Hematopoietic multipotent progenitor cell treated with erythropoietin and hydrocortisone succinate and interleukin-3 and kit ligand, for 17 days (in vitro differentiated cells): ENCODE measurements around the gene IL1RAPL1.

Experiments
- DNase-seq: peaks from one replicate; pipeline ENCODE4 v3.0.0-alpha.2; 2015; ENCODE audit warnings: low spot score

Gene IL1RAPL1

GRCh38 chrX:29903360-29903759 lies 1316.1 kb downstream of the IL1RAPL1 start:
- no peak for DNase-seq

- DNase-seq = no peak
These were observed 1324.4 kb downstream of the IL1RAPL1 start for GRCh38 chrX:29911673-29912072.

GRCh38 chrX:29913647-29914046 lies 1326.4 kb downstream of the IL1RAPL1 start:
- no peak for DNase-seq

GRCh38 chrX:29922607-29923006 lies 1335.4 kb downstream of the IL1RAPL1 start:
- DNase-seq = no peak

GRCh38 chrX:29926056-29926455 lies 1338.8 kb downstream of the IL1RAPL1 start:
- DNase-seq = no peak

GRCh38 chrX:29926659-29927058 lies 1339.4 kb downstream of the IL1RAPL1 start:
- DNase-seq = no peak

- no peak for DNase-seq
These were observed 1348.2 kb downstream of the IL1RAPL1 start for GRCh38 chrX:29935455-29935854.

- DNase-seq = no peak
These were observed 1353.5 kb downstream of the IL1RAPL1 start for GRCh38 chrX:29940750-29941149.

DNA sequence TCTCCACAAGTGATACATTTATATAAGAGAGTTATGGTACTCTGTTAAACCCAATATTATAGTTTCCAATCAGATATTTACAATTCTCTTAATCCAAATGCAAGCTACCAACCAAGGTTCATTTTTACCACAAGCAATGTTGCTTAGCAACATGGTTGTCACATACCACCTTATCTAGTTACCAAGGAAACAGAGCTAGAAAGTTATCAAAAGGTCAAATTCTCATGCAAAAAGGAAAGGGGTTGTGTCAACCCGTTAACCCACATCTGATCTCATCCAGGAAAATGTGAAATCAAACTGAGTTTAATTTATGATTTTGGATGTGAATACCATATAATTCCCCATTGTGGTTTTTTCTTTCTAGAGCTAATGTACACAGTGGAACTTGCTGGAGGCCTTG lies 1354.0 kb downstream of the IL1RAPL1 start:
- no peak for DNase-seq

- DNase-seq = no peak
These were observed 1360.0 kb downstream of the IL1RAPL1 start for GRCh38 chrX:29947225-29947624.

GRCh38 chrX:29948653-29949052 lies 1361.4 kb downstream of the IL1RAPL1 start:
- no peak for DNase-seq

DNA sequence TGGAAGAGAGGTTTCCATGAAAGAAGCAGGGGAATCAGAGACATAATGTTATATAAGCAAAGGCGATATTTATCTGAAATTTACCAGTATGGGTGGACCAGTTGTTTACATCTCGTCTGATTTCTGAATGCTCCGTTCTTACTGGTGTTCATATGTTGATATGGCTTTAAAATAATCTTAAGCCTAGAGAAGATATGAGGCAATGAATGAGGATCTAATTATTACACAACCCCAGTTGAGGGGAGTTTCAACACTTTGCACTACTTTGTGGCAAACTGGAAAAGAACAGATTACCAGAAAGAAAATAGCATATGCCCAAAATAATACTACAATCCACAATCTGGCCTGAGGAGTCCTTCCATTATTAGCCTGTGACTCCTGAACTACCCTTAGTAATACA lies 1364.8 kb downstream of the IL1RAPL1 start:
- no peak for DNase-seq

DNA sequence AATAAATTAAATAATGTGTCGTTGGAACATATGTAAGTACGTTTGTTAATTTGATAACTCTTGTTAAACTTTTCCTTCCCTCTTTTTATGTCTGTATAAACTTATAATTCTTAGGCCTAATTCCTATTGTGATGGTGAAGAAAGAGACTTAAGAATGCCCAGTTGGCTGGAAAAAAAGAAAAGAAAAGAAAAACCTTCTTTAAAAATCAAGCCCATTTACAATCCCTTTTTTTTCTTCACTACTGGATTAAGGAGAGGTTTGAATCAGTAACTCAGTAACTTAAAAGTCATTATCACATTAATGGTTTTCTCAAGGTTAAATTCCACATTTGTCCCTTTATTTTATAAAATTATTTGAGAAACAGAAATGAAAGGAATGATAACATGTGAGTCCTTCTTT lies 1374.8 kb downstream of the IL1RAPL1 start:
- no peak for DNase-seq

- no peak for DNase-seq
These were observed 1378.4 kb downstream of the IL1RAPL1 start for GRCh38 chrX:29965634-29966033.

DNA sequence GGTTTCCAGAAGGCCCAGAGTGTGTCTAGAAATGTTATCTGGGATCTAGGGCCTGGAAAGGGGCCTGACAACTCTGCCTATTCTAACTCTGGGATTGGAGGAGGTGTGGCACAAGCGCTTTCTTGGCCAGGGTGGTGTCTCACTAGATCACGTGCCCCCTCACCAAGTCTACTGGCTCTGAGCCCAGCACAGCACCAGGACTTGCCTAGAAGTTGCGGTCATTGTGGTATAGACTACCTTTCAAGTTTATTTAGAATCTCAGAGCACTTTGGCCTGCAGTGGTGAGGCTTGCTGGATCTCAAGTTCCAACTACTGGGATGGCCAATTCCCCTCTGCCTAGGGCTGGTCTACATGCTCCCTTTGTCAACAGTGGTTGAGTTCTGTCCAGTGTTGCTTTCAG lies 1404.8 kb downstream of the IL1RAPL1 start:
- no peak for DNase-seq

- no peak for DNase-seq
These were observed 1418.6 kb downstream of the IL1RAPL1 start for GRCh38 chrX:30005813-30006212.
